22Rv1 (cell line): ENCODE measurements around the gene PAPPA2.

Experiments used
- ZFX ChIP-seq: fragments of 450-650 bp; IDR thresholded peaks from 2 replicates; pipeline ENCODE4 v1.6.1; 2017; ENCODE audit warnings: antibody characterized with exemption, borderline replicate concordance
- TF ChIP-seq, protein P1 (sequence below): fragments of 450-650 bp; IDR thresholded peaks from 2 replicates; pipeline ENCODE4 v1.5.1; 2017; ENCODE audit warnings: mild to moderate bottlenecking

DNA sequence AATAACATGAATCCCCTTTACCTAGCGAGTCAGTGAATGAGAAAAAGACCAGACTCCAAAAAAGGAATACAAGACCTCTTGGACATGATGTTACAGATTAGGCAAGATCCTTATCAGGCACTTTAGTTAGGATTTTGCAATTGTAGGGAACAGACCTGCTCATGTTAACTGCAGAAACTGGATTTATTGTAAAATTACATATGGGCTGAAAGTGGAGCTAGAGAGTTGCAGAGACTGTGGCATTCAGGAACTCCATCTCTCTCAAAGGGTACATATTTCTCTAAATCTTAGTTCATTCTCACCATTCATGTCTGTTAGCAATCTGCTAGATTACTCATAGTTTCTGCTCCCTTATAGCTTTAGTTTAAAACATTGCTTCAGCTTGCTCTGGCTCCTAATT lies 142.2 kb downstream of the PAPPA2 start:
- TF ChIP-seq, protein P1, sequence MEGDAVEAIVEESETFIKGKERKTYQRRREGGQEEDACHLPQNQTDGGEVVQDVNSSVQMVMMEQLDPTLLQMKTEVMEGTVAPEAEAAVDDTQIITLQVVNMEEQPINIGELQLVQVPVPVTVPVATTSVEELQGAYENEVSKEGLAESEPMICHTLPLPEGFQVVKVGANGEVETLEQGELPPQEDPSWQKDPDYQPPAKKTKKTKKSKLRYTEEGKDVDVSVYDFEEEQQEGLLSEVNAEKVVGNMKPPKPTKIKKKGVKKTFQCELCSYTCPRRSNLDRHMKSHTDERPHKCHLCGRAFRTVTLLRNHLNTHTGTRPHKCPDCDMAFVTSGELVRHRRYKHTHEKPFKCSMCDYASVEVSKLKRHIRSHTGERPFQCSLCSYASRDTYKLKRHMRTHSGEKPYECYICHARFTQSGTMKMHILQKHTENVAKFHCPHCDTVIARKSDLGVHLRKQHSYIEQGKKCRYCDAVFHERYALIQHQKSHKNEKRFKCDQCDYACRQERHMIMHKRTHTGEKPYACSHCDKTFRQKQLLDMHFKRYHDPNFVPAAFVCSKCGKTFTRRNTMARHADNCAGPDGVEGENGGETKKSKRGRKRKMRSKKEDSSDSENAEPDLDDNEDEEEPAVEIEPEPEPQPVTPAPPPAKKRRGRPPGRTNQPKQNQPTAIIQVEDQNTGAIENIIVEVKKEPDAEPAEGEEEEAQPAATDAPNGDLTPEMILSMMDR, result no peak
- TF ChIP-seq ZFX, result no peak
